GM19372 (cell line): ENCODE results near the gene SLC50A1.

ENCODE experiments used
- ATAC-seq: cut with Tn5 transposase; IDR thresholded peaks from one replicate; pipeline ENCODE4 v1.9.1; 2021; ENCODE audit warnings: mild to moderate bottlenecking, low read depth, moderate library complexity; ENCODE audit not compliant: unreplicated experiment

The SLC50A1 gene

GRCh38 chr1:155182052-155182550 lies 46.4 kb downstream of the SLC50A1 start:
- no peak for ATAC-seq

DNA sequence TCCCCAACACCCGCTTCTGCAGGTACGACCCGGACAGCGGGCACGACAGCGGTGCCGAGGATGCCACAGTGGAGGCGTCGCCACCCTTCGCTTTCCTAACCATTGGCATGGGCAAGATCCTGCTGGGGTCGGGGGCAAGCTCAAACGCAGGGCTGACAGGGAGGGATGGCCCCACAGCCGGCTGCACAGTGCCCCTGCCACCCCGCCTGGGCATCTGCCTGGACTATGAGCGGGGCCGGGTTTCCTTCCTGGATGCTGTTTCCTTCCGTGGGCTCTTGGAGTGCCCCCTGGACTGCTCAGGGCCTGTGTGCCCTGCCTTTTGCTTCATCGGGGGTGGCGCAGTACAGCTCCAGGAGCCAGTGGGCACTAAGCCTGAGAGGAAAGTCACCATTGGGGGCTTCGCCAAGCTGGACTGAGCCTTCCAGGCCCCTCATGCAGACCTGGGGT lies 48.1 kb downstream of the SLC50A1 start:
- ATAC-seq: no peak

GRCh38 chr1:155184351-155184811 lies 48.7 kb downstream of the SLC50A1 start:
- ATAC-seq: no peak

DNA sequence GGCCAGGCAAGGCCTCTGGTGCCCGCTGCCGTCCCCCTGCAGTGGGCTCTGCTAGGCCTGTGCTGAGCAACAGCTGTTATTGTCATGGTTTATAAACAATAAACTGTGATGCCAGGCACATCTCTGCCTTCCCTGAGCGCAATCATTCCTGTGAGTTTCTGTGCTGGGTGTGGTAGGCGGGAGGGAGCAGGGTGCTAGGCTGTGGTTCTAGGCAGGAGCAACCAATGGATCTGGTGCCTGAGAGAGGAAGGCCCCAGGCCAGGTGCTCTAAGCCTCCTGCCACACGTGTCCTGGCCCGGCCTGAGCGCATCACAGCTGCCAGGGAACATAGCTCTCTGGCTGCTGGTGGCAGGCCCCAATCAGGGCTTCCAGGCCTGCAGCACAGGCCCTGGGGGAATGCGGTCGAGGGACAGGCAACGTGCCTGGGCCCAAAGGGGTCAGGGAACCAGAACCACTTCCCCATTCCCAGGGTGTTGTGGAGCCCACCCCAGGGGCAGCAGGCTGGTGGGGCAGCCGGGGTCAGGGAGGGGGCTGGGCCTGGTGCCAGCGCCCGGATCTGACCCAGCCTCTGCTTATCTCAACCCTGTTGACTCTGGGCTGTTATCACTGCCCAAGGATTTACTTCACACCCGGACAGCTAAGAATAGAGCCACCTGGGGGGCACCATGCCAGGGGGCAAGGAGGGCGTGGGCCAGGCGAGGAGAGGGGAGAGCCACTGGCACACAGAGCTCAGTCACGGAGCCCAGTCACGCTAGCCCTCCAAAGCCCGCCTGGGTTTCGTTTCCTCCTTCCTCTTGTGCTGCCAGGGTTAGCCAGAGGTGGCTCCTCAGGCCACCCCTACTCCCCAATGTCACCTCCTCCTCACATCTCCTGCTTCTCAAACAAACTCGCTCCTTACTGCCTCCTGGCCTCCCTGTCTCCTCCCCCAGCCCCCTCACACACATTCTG lies 49.5 kb downstream of the SLC50A1 start:
- no peak for ATAC-seq

DNA sequence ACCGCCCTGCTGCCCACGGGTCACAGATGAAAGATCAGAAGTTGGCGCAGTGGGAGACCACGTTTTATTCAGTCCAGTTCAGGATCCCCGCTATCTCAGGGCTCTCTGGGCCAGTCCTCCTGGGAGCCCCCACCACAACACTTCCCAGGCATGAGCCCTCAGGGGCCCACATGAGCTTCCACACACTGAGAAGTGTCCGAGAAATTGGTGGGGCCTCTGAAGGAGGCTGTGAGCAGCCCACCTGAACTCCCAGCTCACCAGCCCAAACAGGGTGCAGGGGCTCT lies 50.1 kb downstream of the SLC50A1 start:
- no peak for ATAC-seq

DNA sequence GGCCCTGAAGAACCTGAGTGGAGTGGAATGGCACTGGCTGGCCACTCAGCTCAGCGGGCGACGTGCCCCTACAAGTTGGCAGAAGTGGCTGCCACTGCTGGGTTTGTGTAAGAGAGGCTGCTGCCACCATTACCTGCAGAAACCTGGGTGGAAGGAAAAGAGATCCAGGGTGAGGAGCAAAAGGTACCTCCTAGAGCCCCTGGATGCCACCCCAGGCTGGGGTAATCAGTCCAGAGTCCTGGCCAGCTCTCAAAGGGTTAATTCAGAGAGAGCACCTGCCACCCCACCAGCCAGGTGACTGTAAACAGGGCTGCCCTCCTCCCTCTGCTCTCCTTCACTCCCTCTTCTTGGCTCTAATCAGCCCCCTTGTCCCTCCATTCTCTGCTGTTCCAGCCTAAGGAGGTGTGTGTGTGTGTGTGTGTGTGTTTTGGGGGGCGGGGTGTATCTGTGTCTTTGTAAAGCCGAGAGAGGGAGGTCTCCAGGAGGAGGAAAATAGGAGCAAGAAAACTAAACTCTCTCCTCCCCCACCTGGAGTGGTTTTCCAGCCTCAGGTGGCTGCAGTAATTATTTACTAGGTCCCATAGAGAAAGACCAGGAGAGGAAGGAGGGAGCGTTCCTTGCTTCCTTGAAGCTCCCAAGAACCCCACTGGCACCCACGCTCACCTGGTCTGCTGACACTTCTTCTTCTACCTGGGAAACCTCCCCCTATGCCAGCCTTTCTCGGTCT lies 50.6 kb downstream of the SLC50A1 start:
- no peak for ATAC-seq

GRCh38 chr1:155186794-155187455 lies 51.3 kb downstream of the SLC50A1 start:
- no peak for ATAC-seq

GRCh38 chr1:155187456-155187891 lies 51.8 kb downstream of the SLC50A1 start:
- ATAC-seq: no peak

DNA sequence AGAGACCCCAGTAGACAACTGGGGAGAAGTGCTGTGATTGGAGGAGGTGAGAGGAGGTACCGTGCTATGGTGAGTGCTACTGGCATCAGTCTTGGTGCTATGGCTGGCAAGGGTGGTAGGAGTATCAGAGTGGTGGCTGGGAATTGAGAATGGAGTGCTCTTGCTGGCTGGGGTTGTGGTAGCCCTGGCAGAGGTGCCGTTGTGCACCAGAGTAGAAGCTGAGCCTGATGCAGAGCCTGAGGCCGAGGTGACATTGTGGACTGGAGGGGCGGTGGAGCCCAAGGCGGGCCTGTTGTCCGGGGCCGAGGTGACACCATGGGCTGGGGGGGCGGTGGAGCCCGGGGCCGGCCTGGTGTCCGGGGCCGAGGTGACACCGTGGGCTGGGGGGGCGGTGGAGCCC lies 52.6 kb downstream of the SLC50A1 start:
- no peak for ATAC-seq
